Measurements from ENCODE around the gene NKAPL.
"Not testable (repeated sequence)": the region's sequence is repeated elsewhere in the genome, so short reads cannot be mapped to it uniquely, and the experiment has no call there.

NKAPL gene

DNA sequence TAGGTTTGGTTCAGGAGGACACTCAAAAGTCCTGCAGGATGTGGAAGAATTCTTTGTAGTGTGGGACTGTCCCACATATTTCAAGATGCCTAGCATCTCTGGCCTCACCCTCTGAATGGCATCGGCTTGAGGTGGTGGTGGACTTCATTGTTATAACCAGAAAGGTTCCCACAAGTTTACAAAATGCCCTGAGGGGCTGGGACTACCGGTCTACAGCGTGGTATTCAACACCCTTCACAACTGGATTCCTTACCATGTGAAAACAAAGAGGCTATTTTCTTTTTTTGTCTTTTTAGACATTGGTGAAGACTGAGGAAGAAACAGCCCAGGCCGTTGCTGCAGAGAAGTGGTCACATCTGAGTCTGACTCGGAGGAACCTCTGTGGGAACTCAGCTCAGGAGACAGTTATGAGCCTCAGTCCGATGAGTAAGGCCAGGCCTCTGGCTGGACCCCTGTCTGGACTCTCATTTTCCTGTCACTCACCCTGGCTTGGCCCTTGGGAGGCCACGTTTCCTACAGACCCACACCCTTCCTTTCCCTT, 37.5 kb downstream of the NKAPL start:
- no peak for DNase-seq (ENCODE audit: low spot score)

- no peak for DNase-seq (ENCODE audit: low spot score)
Measured at GRCh38 chr6:28303570-28303969, 44.5 kb downstream of the NKAPL start.

DNA sequence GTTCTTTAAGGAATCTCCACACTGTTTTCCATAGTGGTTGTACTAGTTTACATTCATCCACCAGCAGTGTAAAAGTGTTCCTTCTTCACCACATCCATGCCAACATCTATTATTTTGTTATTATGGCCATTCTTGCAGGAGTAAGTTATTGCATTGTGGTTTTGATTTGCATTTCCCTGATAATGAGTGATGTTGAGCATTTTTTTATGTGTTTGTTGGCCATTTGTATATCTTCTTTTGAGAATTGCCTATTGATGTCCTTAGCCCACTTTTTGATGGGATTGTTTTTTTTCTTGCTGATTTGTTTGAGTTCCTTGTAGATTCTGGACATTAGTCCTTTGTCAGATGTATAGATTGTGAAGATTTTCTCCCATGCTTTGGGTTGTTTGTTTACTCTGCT, 47.3 kb downstream of the NKAPL start:
- not testable (repeated sequence) for DNase-seq (ENCODE audit: low spot score)

Data from hepatic stellate cell (primary cell).